ENCODE data around the gene SORD.
"Not testable (repeated sequence)": the region's sequence is repeated elsewhere in the genome, so short reads cannot be mapped to it uniquely, and the experiment has no call there.

SORD gene

GRCh38 chr15:45025627-45026026 is 2.6 kb downstream of the SORD start:
- not testable (repeated sequence) for DNase-seq

GRCh38 chr15:45026651-45027190 is 3.7 kb downstream of the SORD start:
- DNase-seq: no peak

- no peak for DNase-seq
These were observed 4.2 kb downstream of the SORD start for GRCh38 chr15:45027220-45027619.

DNA sequence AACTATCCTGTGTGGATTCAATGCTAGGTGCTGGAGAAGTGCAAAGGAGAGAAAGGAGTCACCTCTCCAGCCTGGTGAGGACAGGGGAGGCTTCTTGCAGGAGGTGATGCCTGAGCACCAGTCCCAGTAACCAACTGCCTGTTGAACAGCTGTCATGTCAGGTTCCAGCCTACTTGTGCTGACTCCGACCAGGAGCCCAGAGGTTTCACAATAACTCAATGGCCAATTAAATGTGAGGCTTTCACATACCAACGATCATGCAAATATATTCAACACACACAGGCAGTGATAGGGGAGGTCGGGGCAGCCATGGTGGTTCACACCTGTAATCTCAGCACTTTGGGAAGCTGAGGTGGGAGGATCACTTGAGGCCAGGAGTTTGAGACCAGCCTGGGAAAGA is 7.7 kb downstream of the SORD start:
- no peak for DNase-seq

GRCh38 chr15:45031522-45032028 is 8.6 kb downstream of the SORD start:
- not testable (repeated sequence) for DNase-seq

DNA sequence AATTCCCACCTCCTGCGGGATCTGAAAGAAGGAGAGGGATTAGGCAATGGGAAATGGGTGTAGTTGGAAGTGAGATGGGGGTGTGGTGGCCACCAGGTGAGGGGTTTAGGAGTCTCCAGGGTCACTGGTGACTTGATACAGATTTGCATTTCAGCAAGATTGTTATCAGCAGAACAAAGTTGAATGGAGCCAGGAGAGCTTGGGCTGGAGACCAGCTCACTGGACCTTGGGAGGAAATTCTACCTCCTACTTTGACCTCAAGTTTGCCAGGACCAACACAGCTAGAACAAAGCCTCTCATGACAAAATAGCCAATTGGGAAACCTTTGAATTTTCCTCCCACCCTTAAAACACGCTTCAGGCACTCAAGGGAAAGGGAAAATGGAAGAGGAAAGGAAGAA is 9.5 kb downstream of the SORD start:
- DNase-seq: not testable (repeated sequence)

GRCh38 chr15:45034087-45034486 is 11.1 kb downstream of the SORD start:
- DNase-seq: not testable (repeated sequence)

GRCh38 chr15:45034600-45035375 is 11.8 kb downstream of the SORD start:
- DNase-seq: not testable (repeated sequence)

DNA sequence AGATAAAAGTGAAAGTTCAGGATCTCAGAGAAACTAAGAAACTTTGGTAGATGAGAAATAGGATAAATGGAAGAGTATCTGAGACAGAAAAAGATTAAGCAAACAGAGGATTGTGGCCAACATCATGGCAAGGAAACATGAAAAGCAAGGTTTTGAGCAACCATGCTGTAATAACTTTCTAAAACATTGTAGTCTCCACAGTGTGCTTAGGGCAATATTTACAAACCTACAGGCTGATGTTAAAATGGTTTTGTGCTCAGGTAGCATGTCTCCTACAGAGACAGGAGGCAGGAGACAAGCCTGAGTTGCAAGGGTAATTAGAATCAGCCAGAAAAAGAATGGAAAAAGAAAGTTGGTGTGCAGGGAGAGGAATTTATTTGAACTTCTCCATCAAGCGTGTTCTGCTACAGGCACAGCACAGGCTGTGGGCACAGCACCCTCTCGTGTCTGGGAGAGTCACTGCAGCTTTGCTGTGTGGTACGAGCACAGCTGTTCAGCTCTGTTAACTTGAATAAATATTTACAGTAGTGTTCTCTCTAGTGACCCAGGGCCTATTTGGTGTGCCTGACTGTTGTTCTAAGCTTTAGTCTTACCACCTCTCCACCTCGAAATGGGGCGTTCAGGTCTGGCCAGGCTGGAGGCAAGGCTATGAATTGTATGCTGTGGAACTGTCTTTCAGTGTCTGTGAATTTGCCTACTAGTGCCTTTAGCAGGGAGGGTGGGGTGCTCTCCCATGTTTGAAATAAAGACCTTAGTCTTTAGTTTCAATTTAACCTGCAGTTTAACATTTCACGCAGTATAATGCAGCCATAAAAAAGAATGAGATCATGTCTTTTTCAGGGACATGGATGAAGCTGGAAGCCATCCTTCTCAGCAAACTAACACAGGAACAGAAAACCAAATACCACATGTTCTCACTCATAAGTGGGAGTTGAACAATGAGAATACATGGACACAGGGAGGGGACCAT is 14.1 kb downstream of the SORD start:
- DNase-seq: peak; percentile 70 to 75

- DNase-seq: no peak
These were observed 14.9 kb downstream of the SORD start for GRCh38 chr15:45037936-45038335.

GRCh38 chr15:45040396-45040795 is 17.4 kb downstream of the SORD start:
- DNase-seq: not testable (repeated sequence)

DNA sequence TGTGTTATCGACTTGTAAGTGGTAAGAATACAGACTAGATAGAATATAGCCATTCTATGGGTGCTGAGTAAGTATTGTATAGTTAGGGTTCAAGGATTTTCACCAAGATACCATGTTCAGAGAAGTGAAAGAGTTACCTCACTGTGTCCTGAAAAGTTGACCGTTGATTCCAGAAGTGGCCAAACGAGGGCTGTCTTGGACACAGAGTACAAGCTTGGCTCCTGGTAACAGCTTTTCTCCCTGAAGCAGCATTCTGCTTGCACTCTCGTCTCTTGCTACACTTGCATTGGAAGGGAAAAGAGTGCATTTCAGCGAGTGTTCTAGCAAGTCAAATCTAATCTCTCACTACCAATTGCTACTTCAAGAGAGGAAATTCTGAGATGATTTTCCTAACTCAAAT is 18.5 kb downstream of the SORD start:
- DNase-seq: not testable (repeated sequence)

DNA sequence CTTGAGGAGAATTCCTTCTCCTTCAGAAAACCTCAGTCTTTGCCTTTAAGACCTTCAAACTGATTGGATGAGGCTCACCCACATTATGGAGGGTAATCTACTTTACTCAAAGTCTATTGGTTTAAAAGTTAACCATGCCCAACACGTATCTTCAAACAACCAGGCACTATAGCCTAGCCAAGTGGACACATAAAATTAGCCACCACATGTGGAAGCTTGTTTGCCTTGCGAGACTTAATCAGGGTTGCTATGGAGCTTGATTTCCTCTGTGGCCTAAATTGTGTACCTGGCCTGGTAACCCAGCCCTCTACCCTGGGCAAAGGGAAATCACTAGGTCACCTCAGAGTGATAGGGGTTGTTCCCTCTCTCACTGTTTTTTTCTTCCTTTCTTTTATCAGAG is 19.9 kb downstream of the SORD start:
- DNase-seq: not testable (repeated sequence)

DNA sequence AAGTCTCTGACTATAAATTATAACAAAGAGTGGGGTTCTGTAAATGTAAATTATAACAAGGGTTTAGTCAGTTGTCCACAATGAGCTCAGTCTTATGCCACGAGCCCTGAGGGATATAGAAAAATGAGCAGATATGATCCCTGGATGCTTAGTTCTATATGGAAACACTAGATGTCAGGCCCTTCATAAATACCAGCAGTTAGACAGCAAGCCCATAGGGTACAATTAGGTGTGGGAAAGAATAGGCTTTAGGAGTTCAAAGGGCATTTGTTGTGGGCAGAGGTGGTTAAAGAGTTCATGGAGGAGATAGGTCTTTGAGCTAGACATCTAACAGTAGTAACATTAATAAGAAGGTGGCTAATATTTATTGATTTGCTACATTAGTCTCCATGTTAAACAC is 21.3 kb downstream of the SORD start:
- not testable (repeated sequence) for DNase-seq

DNA sequence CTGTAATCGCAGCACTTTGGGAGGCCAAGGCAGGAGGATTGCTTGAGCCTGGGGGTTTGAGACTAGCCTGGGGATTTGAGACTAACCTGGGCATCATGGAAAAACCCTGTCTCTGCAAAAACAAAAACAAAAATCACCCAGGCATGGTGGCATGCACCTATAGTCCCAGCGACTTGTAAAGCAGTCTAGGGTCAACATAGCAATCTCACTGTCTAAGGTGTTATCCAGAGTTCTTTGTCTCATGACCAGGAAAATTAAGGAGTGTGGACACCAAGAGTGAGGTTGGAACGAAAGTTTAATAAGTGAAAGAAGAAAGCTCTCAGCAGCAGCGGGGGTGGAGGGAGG is 25.4 kb downstream of the SORD start:
- not testable (repeated sequence) for DNase-seq

DNA sequence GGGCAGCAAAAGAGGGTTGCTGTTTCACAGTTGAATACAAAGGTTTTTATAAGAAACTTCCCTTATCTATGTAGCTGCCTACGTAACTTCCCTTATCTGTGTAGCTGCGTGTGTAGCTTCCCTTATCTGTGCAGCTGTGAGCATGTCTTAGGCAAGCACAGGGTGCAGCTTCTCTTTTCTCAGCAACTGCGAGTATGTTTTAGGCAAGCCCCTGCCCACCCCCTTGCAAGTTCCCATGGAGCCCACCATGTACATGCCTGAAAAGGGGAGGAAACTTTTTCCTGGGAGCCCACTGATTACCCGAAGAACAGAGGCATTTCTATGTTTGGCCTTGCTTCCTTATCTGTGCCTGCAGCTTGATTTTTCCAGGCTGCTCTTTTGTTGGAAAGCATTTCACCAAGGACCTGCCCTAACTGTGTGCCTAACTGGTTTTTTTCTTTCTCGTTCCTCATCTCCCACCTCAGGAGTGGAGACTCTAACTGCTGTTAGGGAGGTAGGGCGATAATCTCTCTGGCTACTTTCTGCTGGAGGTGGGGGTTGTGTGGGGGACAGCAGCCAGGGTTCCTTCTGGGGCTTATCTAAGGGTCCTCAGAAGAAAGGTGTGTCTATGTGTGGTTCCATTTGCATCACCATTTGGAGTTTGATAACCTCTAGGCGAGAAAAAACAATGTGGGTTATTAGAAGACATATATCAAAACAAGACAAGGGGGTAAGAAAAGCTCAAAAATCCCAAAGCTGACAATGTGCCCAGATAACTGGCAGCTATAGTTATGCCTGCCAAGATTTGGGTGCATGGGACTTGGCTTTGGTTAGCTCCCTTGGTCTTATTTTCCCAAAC is 26.0 kb downstream of the SORD start:
- DNase-seq: peak; percentile 17 to 81

DNA sequence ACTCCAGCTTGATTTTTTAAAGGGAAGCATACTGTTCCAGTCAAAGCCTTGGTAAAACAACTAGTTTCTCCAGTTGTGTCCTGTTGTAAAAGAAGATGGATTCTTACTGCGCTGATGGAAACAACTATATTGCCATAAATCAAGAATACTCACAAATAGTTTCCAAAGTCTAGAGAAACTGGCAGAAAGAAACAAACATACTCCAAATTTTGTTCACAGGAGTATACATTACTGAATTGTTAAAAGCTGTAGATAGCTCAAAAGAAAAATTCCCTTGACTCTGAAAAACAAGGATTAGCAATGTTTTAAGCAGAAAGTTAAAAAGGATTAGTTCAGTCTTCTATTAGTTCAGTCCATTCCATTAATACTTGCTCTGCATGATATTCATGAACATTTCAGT is 27.6 kb downstream of the SORD start:
- DNase-seq: no peak

- not testable (repeated sequence) for DNase-seq
These were observed 29.7 kb downstream of the SORD start for GRCh38 chr15:45052676-45053075.

GRCh38 chr15:45058690-45059675 is 36.0 kb downstream of the SORD start:
- not testable (repeated sequence) for DNase-seq

GRCh38 chr15:45062301-45062700 is 39.3 kb downstream of the SORD start:
- not testable (repeated sequence) for DNase-seq

DNA sequence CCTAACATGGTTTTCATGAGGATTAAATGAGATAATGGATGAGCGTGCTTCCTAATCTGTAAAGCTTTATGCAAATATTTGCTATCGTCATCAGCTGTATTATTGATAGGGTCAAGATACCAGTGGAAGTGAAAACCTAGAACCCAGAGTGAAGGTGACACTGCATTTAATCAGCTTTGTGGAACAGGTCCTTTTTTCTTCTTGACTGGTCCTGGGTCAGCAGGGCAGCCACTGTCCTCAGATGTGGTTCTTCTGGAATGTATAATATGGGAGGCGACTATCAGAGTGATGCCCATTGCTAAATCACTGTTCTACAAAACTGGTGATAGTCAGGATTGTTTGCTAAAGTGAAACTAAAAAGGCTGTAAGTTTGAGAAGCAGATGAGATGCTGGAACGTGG is 41.4 kb downstream of the SORD start:
- DNase-seq: no peak

All from CD4-positive, alpha-beta T cell treated with Interleukin-4 for 1 hour (primary cell).